ENCODE data around the gene IKZF1. TPM values are rescaled to one million over a fixed set of nuclear protein-coding genes. Genes with fewer than 3 reads are reported as not detected.

Gene IKZF1
- total and polyA plus RNA-seq, 2 of the 13 experiments (the other 11 are each of a cell fraction or from before 2014, with no cell fraction given): not detected

DNA sequence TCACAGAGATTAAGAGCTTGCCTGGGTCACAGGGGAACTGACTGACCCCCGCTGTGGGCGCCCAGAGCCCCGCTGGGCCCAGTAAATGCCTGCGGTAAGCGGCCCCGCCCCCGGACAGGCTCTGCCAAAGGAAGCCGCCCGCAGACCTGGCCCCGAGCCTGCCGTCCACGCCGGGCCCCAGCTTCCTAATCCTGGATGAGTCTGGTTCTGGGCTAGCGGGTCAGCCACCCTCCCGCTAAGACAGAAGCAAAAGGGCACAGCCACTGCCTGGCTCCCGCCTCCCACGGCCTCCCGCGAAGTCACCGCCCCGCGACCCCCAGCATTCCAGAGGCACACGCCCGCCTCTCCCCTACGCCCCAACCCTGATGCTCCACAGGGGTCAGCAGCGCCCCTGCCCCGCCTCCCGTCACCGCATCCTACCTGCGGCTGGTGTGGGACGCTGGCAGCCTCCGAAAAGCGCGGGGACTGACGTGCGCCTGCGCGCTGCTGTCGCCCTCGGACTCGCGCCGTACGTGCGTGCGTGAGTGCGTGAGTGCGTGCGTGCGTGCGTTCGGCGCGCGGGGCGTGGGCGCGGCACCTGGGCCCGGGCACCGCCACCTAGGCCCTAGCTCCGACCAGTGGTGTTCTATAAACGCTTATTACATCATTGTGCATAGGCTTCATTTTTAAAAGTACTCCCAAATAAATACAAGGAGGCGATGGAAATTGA is 145.5 kb downstream of the IKZF1 start, which contains the start of gene FIGNL1 (continued):
- TF ChIP-seq, protein P1, sequence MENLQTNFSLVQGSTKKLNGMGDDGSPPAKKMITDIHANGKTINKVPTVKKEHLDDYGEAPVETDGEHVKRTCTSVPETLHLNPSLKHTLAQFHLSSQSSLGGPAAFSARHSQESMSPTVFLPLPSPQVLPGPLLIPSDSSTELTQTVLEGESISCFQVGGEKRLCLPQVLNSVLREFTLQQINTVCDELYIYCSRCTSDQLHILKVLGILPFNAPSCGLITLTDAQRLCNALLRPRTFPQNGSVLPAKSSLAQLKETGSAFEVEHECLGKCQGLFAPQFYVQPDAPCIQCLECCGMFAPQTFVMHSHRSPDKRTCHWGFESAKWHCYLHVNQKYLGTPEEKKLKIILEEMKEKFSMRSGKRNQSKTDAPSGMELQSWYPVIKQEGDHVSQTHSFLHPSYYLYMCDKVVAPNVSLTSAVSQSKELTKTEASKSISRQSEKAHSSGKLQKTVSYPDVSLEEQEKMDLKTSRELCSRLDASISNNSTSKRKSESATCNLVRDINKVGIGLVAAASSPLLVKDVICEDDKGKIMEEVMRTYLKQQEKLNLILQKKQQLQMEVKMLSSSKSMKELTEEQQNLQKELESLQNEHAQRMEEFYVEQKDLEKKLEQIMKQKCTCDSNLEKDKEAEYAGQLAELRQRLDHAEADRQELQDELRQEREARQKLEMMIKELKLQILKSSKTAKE (CRISPR knock-in tag; IDR thresholded peaks at IDR 0.05; ENCODE audit: borderline replicate concordance): no peak
- TF ChIP-seq FOXO1 (CRISPR knock-in tag; IDR thresholded peaks at IDR 0.05) (peak; percentile 22; the same call in 1 of the 2 replicates), CREB1 (IDR thresholded peaks at IDR 0.05) (no peak), CREB1 (CRISPR knock-in tag; IDR thresholded peaks at IDR 0.05) (no peak), KAT7 (CRISPR knock-in tag; IDR thresholded peaks at IDR 0.05; ENCODE audit: borderline replicate concordance) (peak; percentile 66; the same call in 1 of the 2 replicates), ZNF547 (CRISPR knock-in tag; IDR thresholded peaks at IDR 0.05) (peak; percentile 96), FOSL1 (CRISPR knock-in tag; IDR thresholded peaks at IDR 0.05; ENCODE audit: borderline replicate concordance) (no peak), ZNF572 (CRISPR knock-in tag; IDR thresholded peaks at IDR 0.05) (no peak), ERF (CRISPR knock-in tag; IDR thresholded peaks at IDR 0.05) (peak; percentile 41; the same call in 1 of the 2 replicates), XRCC5 (optimal IDR thresholded peaks at IDR 0.05; ENCODE audit: low read length) (peak; percentile 20), TBP (CRISPR knock-in tag; IDR thresholded peaks at IDR 0.05) (no peak), FOXM1 (CRISPR knock-in tag; IDR thresholded peaks at IDR 0.05) (0 out of 2 replicates have a peak, but pooled peaks have one; percentile 14), SAFB2 (CRISPR knock-in tag; IDR thresholded peaks at IDR 0.05; ENCODE audit: borderline replicate concordance, low read depth) (peak; percentile 69; the same call in 1 of the 2 replicates), KDM2A (CRISPR knock-in tag; IDR thresholded peaks at IDR 0.05; ENCODE audit: borderline replicate concordance, low read depth) (peak; percentile 72; the same call in 1 of the 2 replicates)
- TF ChIP-seq, protein P2, sequence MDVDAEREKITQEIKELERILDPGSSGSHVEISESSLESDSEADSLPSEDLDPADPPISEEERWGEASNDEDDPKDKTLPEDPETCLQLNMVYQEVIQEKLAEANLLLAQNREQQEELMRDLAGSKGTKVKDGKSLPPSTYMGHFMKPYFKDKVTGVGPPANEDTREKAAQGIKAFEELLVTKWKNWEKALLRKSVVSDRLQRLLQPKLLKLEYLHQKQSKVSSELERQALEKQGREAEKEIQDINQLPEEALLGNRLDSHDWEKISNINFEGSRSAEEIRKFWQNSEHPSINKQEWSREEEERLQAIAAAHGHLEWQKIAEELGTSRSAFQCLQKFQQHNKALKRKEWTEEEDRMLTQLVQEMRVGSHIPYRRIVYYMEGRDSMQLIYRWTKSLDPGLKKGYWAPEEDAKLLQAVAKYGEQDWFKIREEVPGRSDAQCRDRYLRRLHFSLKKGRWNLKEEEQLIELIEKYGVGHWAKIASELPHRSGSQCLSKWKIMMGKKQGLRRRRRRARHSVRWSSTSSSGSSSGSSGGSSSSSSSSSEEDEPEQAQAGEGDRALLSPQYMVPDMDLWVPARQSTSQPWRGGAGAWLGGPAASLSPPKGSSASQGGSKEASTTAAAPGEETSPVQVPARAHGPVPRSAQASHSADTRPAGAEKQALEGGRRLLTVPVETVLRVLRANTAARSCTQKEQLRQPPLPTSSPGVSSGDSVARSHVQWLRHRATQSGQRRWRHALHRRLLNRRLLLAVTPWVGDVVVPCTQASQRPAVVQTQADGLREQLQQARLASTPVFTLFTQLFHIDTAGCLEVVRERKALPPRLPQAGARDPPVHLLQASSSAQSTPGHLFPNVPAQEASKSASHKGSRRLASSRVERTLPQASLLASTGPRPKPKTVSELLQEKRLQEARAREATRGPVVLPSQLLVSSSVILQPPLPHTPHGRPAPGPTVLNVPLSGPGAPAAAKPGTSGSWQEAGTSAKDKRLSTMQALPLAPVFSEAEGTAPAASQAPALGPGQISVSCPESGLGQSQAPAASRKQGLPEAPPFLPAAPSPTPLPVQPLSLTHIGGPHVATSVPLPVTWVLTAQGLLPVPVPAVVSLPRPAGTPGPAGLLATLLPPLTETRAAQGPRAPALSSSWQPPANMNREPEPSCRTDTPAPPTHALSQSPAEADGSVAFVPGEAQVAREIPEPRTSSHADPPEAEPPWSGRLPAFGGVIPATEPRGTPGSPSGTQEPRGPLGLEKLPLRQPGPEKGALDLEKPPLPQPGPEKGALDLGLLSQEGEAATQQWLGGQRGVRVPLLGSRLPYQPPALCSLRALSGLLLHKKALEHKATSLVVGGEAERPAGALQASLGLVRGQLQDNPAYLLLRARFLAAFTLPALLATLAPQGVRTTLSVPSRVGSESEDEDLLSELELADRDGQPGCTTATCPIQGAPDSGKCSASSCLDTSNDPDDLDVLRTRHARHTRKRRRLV (CRISPR knock-in tag; IDR thresholded peaks at IDR 0.05): no peak
- TF ChIP-seq, protein P3, sequence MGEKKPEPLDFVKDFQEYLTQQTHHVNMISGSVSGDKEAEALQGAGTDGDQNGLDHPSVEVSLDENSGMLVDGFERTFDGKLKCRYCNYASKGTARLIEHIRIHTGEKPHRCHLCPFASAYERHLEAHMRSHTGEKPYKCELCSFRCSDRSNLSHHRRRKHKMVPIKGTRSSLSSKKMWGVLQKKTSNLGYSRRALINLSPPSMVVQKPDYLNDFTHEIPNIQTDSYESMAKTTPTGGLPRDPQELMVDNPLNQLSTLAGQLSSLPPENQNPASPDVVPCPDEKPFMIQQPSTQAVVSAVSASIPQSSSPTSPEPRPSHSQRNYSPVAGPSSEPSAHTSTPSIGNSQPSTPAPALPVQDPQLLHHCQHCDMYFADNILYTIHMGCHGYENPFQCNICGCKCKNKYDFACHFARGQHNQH (CRISPR knock-in tag; IDR thresholded peaks at IDR 0.05): peak; percentile 14; the same call in 1 of the 2 replicates
